Common myeloid progenitor, CD34-positive (primary cell): ENCODE results near the gene TUBGCP6.

Experiments used
- CTCF ChIA-PET: fragments of 350-600 bp; sonication (Branson Sonifier 250); formaldehyde crosslinking; loops from one replicate; lab custom pipeline; 2021; ENCODE audit warnings: antibody characterized with exemption; lab: Charles Lee
- POLR2A ChIA-PET: fragments of 350-600 bp; sonication (Branson Sonifier 250); formaldehyde crosslinking; loops from one replicate; lab custom pipeline; 2021; ENCODE audit warnings: antibody characterized with exemption; lab: Charles Lee
- DNase-seq, 3 donors: peaks; one replicate each; pipeline versions ENCODE4 v3.0.0 to v3.0.0-alpha.2; 2013
- H3K27ac ChIP-seq, 2 experiments: 1 replicate in 1 of 2; 2 replicates in 1 of 2; pipeline ENCODE4 v1.7.0; 2013; ENCODE audit warnings: inconsistent platforms in 2 of 2, low read length in 2 of 2, mild to moderate bottlenecking in 2 of 2, low read depth in 1 of 2, moderate library complexity in 1 of 2; ENCODE audit not compliant: severe bottlenecking in 2 of 2, insufficient read depth in 1 of 2, poor library complexity in 1 of 2
- H3K27me3 ChIP-seq, 5 experiments: replicated peaks in 2 of 5; 1 replicate in 3 of 5; 2 replicates in 2 of 5; pipeline versions ENCODE4 v1.6.1 to v1.7.0; 2013; ENCODE audit warnings: low read length in 4 of 5, mild to moderate bottlenecking in 2 of 5, moderate library complexity in 2 of 5, inconsistent platforms in 1 of 5; ENCODE audit not compliant: insufficient read depth in 5 of 5, control insufficient read depth in 4 of 5
- H3K36me3 ChIP-seq, 4 experiments: 1 replicate in 2 of 4; 2 replicates in 2 of 4; pipeline versions ENCODE4 v1.6.1 to v1.7.0; 2013; ENCODE audit warnings: low read length in 3 of 4, control low read depth in 1 of 4, mild to moderate bottlenecking in 1 of 4; ENCODE audit not compliant: control insufficient read depth in 4 of 4, insufficient read depth in 4 of 4
- H3K4me1 ChIP-seq, 4 experiments: 1 replicate in 3 of 4; 2 replicates in 1 of 4; pipeline versions ENCODE4 v1.6.1 to v1.7.1; 2013; ENCODE audit warnings: low read length in 3 of 4, mild to moderate bottlenecking in 3 of 4, control low read depth in 1 of 4, inconsistent platforms in 1 of 4, moderate library complexity in 1 of 4; ENCODE audit not compliant: control insufficient read depth in 4 of 4, insufficient read depth in 4 of 4; ENCODE audit errors: control extremely low read depth in 1 of 4
- H3K4me3 ChIP-seq, 7 experiments: 1 replicate in 4 of 7; 2 replicates in 3 of 7; pipeline versions ENCODE4 v1.5.1 to v1.7.0; 2013; ENCODE audit warnings: mild to moderate bottlenecking in 7 of 7, low read length in 6 of 7, moderate library complexity in 6 of 7, inconsistent platforms in 2 of 7, low read depth in 2 of 7, control low read depth in 1 of 7; ENCODE audit not compliant: insufficient read depth in 4 of 7, control insufficient read depth in 1 of 7; ENCODE audit errors: extremely low read depth in 1 of 7
- H3K9me3 ChIP-seq, 5 experiments: 1 replicate in 4 of 5; 2 replicates in 1 of 5; pipeline versions ENCODE4 v1.6.1 to v1.7.1; 2013; ENCODE audit warnings: low read length in 4 of 5, mild to moderate bottlenecking in 2 of 5, inconsistent platforms in 1 of 5, low read depth in 1 of 5, moderate library complexity in 1 of 5; ENCODE audit not compliant: control insufficient read depth in 4 of 5, insufficient read depth in 2 of 5; ENCODE audit errors: control extremely low read depth in 1 of 5
- WGBS: methylation state at CpG from one replicate; pipeline ENCODE4 v1.1.5; 2013; ENCODE audit not compliant: insufficient coverage; 5-methylcytosine and 5-hydroxymethylcytosine counted together

The TUBGCP6 gene

GRCh38 chr22:50221410-50222300 lies 23.2 kb downstream of the TUBGCP6 start:
- Histone ChIP-seq H3K36me3 (peaks cover 9 to 88% (median 58%) of the 10 kb centered on the region in 4 experiments), H3K4me1 (peaks cover 0 to 8% (median 3%) of the 10 kb centered on the region in 4 experiments), H3K4me3 (no peak overlapping the region), H3K27ac (no peak overlapping the region), H3K27me3 (no peaks in the 10 kb centered on the region), H3K9me3 (no peaks in the 10 kb centered on the region)
- WGBS, result 97% methylated on average over 15 of the region's 19 CpGs
- ChIA-PET CTCF (interaction anchor here (0.8 to 2.0 kb wide), 7 partner anchors 8 to 73 kb away, joined by 3 to 7 read pairs (median 4); no protein-coding TSS in a partner anchor), POLR2A (no interaction called here)
- no peak for DNase-seq

- DNase-seq, result no peak
- H3K27ac ChIP-seq, result no peak overlapping the region
- no peaks in the 10 kb centered on the region for H3K9me3 ChIP-seq
- H3K36me3 ChIP-seq, result peaks cover 10 to 89% (median 59%) of the 10 kb centered on the region in 4 experiments
- CTCF ChIA-PET, result interaction anchor here (0.8 to 2.0 kb wide), 4 partner anchors 10 to 72 kb away, joined by 3 to 7 read pairs (median 4); no protein-coding TSS in a partner anchor
- peaks cover 0 to 8% (median 3%) of the 10 kb centered on the region in 4 experiments for H3K4me1 ChIP-seq
- POLR2A ChIA-PET, result interaction anchor here (0.7 kb wide), 1 partner anchor 284 kb away, joined by 11 read pairs; no protein-coding TSS in a partner anchor
- 98% methylated on average over 39 of the region's 45 CpGs for WGBS
- no peaks in the 10 kb centered on the region for H3K27me3 ChIP-seq
- H3K4me3 ChIP-seq, result no peak overlapping the region
These were observed 24.0 kb downstream of the TUBGCP6 start for GRCh38 chr22:50220603-50221409.

DNA sequence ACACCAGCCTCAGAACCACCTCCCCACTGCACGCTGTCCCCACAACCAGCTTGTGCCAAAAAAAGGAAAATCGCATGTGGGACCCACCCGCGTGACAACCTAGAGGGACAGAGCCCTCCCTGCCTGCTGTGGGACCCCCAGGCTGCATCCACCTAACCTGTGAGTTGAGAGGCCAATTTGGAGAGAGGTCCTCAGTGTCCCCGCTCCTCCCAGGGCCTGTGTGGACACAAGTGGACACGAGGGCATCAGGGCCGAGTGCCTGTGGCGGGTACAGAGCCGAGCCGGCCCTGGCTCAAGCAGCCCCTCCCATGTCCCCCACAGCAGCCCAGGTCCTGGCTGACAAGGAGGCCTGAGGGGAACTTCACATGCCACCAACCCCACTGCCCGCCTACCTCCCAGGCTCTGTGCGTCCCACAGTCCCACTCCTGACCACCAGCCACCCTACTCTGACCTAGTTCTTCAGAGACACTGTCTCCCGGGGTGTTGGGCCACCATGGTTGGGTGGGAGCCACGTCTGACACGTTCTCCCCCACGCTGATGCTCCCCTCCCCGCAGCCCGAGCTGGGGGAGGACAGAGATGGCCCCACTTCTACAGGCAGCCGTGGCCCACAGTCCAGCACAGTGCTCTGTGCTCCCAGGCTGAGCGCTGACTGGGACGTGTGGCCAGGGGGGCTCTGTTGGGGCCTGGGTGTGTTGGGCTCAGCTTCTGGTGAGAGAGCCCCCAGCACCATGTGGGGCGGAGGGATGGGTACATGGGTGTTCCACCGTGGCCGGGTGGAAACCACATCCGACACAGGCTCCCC lies 24.8 kb downstream of the TUBGCP6 start:
- Histone ChIP-seq H3K4me3 (no peak overlapping the region), H3K36me3 (peaks cover 10 to 89% (median 55%) of the 10 kb centered on the region in 4 experiments), H3K27me3 (no peaks in the 10 kb centered on the region), H3K9me3 (no peaks in the 10 kb centered on the region), H3K4me1 (peaks cover 0 to 8% (median 3%) of the 10 kb centered on the region in 4 experiments), H3K27ac (no peak overlapping the region)
- CTCF ChIA-PET, result interaction anchor here (1.2 to 2.0 kb wide), 2 partner anchors 9 to 71 kb away, joined by 4 to 7 read pairs; no protein-coding TSS in a partner anchor
- DNase-seq, result no peak
- WGBS, result 89% methylated on average over 19 of the region's 25 CpGs
- POLR2A ChIA-PET, result interaction anchor here (0.7 kb wide), 1 partner anchor 283 kb away, joined by 11 read pairs; no protein-coding TSS in a partner anchor

DNA sequence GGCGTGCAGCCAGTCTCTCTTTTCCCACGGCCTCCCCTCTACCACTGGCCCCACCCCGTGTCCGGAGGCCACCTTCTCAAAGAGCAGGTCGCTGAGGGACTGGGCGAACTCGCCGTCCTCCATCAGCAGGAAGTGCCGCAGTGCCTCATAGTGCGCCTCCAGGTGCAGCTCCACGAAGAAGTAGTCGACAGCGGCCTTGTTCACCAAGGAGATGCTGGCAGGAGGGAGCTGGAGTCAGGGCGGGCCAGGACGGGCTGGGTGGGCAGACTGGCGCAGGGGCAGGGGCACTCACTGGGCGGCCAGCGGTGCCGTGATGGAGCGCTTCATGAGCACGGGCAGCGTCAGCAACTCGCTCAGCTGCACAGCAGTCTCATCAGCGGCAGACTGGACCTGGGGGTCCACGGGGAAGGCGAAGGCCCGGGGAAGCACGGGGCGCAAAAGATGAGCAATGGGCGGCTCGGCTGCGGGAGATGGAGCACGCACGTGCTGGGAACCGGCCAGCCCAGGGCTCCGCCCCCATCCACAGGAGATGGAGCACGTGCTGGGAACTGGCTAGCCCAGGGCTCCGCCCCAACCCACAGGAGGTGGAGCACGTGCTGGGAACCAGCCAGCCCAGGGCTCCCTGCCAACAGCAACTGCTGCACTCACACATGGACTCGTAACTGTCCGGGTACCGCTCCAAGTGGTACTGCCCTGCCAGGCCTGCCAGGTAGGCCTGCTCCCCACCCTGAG lies 25.7 kb downstream of the TUBGCP6 start:
- ChIA-PET CTCF (interaction anchor here (1.4 kb wide), 1 partner anchor 19 kb away, joined by 4 read pairs; no protein-coding TSS in a partner anchor), POLR2A (no interaction called here)
- H3K9me3 ChIP-seq, result no peaks in the 10 kb centered on the region
- no peaks in the 10 kb centered on the region for H3K27me3 ChIP-seq
- H3K27ac ChIP-seq, result no peak overlapping the region
- no peak overlapping the region for H3K4me3 ChIP-seq
- WGBS, result 66% methylated on average over 38 of the region's 42 CpGs
- peaks cover 0 to 8% (median 3%) of the 10 kb centered on the region in 4 experiments for H3K4me1 ChIP-seq
- H3K36me3 ChIP-seq, result peaks cover 12 to 89% (median 56%) of the 10 kb centered on the region in 4 experiments
- DNase-seq, result peak; percentile 52 to 71 (median 68)

DNA sequence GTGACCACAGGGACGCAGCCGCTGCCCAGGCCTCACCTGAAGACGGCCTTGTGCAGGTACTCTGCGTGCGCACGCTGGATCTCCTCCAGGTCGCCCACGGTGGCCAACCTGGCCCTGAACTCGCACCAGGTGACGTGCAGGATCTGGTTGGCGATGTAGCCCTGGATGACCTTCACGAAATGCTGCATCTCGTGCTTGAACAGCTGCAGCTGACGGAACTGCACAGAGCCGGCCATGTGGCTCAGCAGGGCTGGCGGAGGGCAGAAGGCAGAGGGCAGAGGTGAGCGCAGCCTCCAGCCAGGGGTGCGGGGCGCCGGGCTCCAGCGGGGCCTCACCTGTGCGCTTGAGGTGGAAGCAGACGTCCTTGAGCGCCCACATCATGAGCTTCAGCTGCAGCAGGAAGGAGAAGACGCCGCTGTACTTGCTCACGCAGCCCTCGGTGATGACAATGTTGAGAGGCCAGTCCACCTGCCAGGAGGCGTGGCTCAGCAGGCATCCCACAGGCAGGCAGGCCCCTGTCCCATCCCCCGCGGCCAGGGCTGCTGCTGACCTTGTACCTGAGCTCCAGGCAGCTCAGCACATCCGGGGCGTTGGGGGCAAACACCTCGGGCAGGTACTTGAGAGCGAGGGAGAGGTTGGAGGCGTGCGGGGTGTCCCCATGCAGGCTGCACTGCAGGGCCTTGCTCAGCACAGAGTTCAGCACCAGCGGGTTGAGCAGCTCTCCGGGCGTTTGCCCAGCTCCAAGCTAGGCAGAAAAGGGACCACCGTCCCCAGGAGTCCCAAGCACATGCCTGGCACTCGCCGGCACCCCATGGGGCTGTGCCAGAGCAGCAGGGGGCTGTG lies 26.4 kb downstream of the TUBGCP6 start:
- 94% methylated on average over 30 of the region's 43 CpGs for WGBS
- Histone ChIP-seq H3K4me1 (peaks cover 0 to 8% (median 3%) of the 10 kb centered on the region in 4 experiments), H3K9me3 (no peaks in the 10 kb centered on the region), H3K27ac (no peak overlapping the region), H3K4me3 (no peak overlapping the region), H3K36me3 (peaks cover 12 to 89% (median 55%) of the 10 kb centered on the region in 4 experiments), H3K27me3 (no peaks in the 10 kb centered on the region)
- ChIA-PET POLR2A (no interaction called here), CTCF (interaction anchor here (1.0 to 1.4 kb wide), 3 partner anchors 12 to 23 kb away, joined by 3 to 4 read pairs (median 3); no protein-coding TSS in a partner anchor)
- DNase-seq, result no peak
